CD4-positive, alpha-beta T cell treated with Interleukin-17A for 4 hours (primary cell): ENCODE results near the gene UBE2S.
A peak's percentile ranks its signal among the peaks of the same experiment; 100 is the strongest.
"Not testable (repeated sequence)": the region's sequence is repeated elsewhere in the genome, so short reads cannot be mapped to it uniquely, and the experiment has no call there.

Experiments
- DNase-seq: peaks from one replicate; pipeline ENCODE4 v3.0.0-alpha.2; 2020; ENCODE audit warnings: mixed read lengths

UBE2S gene

DNA sequence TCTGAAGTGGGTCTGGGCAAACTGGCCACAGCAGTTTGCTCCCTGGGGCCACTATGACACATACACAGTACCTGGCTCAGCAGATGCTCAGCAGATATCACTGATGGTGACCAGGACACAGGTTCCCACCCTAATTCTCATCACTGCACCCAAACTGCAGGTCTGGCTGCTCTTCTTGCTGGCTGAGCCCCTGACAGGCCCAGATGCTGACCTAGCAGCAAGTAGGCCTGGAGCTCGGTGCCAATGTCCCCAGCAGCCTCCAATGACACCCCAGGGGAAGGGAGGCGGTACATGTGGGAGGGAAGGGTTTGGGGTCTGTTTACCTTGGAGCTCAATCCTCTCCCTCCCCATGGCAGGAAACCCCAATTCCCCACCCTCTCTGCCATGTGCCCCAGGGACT lies 5.1 kb downstream of the UBE2S start:
- DNase-seq, result no peak

GRCh38 chr19:55401390-55401789 lies 6.2 kb downstream of the UBE2S start:
- not testable (repeated sequence) for DNase-seq

- DNase-seq, result no peak
These were observed 7.1 kb downstream of the UBE2S start for GRCh38 chr19:55400281-55401087.

DNA sequence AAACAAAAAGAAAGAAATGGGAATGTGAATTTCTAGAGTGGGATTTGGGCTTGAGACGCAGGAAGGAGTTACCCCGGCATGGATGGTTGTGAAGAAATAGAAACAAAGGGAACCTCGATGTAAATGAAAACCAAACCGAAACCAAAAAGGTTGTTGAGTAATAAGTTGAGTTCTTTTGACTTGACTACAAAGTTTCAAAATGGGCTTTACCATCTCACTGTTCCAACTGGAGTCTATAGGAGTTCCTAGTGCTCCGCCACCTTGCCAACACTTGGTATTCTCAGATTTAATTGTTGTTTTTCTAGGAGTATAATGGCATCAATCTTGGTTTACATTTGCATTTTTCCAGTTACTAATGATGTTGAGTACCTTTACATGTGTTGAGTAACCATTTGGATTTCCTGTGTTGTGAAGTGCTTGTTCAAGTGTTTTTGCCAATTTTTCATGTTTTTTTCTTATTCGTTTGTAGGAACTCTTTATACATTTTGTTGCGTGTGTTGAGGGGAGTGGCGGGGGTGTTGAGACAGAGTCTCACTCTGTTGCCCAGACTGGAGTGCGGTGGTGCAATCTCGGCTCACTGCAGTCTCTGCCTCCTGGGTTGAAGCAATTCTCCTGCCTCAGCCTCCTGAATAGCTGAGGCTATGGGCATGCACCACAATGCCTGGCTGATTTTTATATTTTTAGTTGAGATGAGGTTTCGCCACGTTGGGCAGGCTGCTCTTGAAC lies 9.2 kb downstream of the UBE2S start:
- DNase-seq, result no peak

DNA sequence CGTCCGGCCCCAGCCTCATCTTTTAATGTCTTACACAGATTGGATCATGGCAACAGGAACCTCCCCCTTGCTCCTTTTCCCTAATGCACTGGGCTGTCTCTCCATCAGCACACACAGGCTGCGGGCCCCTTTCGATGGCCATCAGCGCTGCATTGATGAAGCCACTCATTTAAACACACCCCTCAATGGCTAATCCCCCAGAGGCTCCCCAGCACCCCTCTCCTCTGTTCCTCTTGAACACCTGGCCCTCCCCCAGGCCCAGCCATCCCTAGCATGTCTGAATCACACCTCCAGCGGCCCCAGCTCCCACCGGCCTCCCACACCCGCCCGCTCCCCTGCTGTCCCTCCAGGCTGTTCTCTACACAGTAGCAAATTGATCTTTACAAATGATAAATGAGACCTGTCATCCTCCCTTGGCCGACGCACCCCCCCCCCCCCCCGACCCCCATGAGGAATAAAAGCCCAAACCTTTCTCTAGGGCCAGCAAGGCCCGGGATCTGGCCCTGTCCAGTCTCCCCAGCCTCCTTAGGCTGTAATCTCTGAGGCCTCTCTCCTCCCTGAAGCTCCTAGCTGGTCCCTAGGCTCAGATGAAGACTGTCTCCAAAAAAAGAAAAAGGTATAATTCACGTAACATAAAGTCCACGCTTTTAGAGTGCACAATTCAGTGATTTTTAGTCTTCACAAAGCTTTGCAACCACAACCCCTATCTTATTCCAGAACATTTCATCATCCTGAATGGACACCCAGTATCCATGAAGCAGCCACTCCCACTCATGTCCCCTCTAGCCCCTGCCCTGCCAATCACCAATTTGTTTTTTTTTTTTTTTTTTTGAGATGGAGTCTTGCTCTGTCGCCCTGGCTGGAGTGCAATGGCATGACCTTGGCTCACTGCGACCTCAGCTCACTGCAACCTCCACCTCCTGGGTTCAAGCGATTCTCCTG lies 14.5 kb downstream of the UBE2S start:
- no peak for DNase-seq

GRCh38 chr19:55391702-55392615 lies 15.6 kb downstream of the UBE2S start:
- no peak for DNase-seq

- DNase-seq, result no peak
These were observed 16.4 kb downstream of the UBE2S start for GRCh38 chr19:55391191-55391670.

DNA sequence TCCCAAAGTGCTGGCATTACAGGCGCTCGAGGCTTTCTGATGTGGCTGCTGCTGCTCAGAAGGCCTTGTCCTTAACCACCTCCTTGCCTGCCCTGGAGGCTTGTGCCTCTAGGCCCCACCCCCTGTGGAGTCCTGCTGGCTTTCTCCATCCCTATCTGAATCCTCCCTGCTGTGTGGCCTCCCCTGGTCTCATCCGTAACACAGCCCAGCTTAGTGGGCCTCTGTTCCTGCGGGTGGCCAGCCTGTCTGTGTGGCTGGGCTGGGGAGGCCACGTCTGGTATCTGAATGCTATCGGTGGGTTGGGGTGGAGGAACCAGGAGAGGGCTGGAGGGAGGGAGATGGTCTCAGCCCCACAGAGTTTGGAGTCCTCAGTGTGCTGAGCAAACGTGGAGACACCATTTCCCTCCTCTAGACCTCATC lies 17.1 kb downstream of the UBE2S start:
- no peak for DNase-seq

DNA sequence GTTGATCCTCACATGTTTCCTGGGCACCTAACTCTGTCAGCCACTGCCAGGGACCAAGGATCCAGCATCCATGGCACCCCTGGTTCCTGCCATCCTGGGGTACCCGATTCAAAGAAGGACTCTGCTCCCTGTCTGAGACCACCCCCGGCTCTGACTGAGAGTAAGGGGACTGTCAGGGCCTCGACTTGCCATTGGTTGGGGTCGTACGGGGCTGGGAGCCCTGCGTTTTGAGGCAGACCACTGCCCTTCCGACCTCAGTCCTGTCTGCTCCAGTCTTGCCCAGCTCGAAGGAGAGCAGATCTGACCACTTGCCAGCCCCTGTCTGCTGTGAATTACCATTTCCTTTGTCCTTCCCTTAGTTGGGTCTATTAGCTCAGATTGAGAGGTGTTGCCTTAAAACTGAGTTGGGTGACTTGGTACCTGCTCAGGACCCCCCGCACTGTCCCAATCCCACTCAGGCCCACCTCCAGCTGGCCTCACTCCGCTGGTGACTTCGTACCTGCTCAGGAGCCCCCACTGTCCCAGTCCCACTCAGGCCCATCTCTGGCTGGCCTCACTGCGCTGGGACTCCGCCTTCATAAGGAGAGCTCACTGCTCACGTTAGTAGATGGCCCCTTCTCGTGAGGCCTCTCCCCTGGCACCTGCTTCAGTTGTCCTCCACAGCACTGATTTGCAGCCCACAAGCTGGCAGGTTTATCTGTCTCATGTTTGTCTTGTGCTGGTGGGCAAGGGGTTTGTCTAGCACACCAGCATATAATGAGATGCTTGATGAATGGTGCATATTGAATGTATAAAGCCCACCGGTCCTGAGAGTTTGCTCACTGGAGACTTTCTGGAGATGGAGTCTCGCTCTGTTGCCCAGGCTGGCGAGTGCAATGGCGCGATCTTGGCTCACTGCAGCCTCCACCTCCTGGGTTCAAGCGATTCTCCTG lies 17.9 kb downstream of the UBE2S start:
- no peak for DNase-seq

- no peak for DNase-seq
These were observed 19.7 kb downstream of the UBE2S start for GRCh38 chr19:55387736-55388497.

DNA sequence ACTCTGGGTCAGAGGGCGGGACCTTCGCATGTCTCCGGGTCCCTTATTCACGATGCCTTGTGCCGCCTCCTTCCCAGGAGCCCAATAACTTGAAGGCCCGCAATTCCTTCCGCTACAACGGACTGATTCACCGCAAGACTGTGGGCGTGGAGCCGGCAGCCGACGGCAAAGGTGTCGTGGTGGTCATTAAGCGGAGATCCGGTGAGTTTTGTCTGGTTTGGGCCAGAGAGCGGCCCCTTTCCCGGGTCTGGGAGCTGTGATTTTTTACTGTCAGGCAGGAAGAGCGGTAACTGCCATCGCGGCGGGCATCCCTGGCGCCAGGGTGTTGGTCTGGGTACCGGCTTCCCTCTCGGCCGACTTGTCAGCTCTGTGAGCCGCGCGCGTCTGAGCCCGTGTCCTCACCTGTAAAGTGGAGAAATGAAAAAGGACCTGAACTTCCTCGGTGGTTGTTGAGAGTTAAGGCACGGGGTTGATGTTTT lies 21.1 kb downstream of the UBE2S start:
- DNase-seq, result peak; percentile 30

DNA sequence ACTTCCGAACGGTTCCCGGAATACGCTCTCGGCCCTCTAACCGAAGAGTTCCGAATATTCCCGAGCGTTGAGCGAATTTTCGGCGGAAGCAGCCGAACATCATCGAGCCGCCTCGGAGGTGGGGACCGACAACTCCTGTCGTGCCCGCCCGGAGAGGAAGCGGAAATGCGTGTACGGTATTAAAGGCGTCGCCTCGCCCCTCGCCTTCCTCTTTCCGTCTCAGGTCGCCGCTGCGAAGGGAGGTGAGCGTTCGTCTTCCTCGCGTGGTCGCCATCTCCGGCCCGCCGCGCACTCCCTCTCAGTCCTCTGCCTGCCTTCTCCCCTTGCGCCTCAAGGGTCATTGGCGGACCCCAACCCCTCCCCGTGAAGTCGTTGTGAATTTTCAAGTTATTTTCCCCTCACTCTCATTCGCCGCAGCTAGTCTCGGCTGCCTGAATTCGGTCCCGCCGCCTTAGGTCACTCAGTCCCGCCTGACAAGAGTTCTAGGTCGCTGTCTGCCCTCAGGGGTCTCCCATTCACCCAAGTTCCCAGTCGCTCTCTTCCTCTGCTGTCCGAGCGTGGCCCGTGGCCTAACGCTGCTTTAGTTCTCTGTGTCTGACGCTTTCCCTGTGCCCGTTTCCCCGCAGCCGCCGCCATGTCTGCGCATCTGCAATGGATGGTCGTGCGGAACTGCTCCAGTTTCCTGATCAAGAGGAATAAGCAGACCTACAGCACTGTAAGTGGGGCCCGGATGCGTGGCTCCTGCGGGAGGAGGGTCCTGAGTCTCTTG lies 21.7 kb downstream of the UBE2S start, which contains the start of gene RPL28:
TSS of gene RPL28 (plus strand) at position 209 of the 769 bp plus-strand sequence. CDS start at position 635, 426 bp downstream.
- peak; percentile 98 for DNase-seq

GRCh38 chr19:55384920-55385723 lies 22.5 kb downstream of the UBE2S start:
- DNase-seq, result peak; percentile 96

- peak; percentile 56 for DNase-seq
These were observed 23.3 kb downstream of the UBE2S start, which contains the start of gene TMEM238 for GRCh38 chr19:55384131-55384919. Gene TMEM238, minus strand, starts transcription at chr19:55384292. Its CDS starts 33 bp downstream, at chr19:55384259.

DNA sequence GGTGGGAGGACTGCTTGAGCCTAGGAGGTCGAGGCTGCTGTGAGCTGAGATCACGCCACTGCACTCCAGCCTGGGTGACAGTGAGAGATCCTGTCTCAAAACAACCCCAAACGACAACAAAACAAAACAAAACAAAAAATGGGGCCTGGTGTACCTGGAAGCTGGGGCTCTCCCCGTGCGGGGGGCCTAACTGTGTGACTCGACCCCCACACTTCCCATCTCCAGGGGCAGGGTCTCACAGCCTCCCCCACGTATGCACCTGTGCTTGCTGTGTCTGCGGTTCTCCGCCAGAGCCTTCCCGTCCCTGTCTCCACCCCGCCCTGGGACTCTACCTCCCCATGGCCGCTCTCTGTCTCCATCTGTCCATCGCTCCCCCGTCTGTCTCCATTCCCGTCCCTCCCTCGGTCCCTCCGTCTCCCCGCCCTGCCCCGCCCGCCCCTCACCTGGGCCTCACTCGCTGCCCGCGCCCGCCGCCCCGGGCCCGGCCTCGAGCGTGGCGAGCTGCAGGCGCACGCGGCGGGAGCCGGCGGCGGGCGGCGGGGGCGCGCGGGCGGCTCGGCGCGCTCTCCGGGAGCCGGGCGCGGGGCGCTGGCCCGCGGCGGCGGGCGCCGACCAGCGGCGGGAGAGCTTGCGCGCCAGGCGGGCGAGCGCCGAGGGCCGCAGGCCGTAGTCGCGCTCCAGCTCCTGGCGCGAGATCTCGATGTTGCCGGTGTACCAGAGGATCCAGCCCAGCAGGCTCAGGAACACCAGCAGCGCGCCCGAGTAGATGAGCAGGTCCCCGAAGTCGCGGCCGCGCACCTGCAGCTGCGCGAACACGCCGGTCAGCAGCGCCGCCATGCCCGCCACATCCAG lies 24.1 kb downstream of the UBE2S start:
- DNase-seq, result peak; percentile 58
